HG03521 (cell line): Measurements from ENCODE around the gene SMG6.

Experiments
- ATAC-seq: cut with Tn5 transposase; IDR thresholded peaks from one replicate; pipeline ENCODE4 v1.9.1; 2021; ENCODE audit warnings: mild to moderate bottlenecking, moderate library complexity; ENCODE audit not compliant: unreplicated experiment

The SMG6 gene

GRCh38 chr17:2053380-2054261 lies 250.0 kb downstream of the SMG6 start:
- ATAC-seq, result no peak

GRCh38 chr17:2051933-2052559 lies 251.5 kb downstream of the SMG6 start:
- no peak for ATAC-seq

GRCh38 chr17:2051061-2051932 lies 252.3 kb downstream of the SMG6 start:
- no peak for ATAC-seq

- ATAC-seq, result peak; percentile 12
Observed at GRCh38 chr17:2050300-2051060, 253.1 kb downstream of the SMG6 start.

DNA sequence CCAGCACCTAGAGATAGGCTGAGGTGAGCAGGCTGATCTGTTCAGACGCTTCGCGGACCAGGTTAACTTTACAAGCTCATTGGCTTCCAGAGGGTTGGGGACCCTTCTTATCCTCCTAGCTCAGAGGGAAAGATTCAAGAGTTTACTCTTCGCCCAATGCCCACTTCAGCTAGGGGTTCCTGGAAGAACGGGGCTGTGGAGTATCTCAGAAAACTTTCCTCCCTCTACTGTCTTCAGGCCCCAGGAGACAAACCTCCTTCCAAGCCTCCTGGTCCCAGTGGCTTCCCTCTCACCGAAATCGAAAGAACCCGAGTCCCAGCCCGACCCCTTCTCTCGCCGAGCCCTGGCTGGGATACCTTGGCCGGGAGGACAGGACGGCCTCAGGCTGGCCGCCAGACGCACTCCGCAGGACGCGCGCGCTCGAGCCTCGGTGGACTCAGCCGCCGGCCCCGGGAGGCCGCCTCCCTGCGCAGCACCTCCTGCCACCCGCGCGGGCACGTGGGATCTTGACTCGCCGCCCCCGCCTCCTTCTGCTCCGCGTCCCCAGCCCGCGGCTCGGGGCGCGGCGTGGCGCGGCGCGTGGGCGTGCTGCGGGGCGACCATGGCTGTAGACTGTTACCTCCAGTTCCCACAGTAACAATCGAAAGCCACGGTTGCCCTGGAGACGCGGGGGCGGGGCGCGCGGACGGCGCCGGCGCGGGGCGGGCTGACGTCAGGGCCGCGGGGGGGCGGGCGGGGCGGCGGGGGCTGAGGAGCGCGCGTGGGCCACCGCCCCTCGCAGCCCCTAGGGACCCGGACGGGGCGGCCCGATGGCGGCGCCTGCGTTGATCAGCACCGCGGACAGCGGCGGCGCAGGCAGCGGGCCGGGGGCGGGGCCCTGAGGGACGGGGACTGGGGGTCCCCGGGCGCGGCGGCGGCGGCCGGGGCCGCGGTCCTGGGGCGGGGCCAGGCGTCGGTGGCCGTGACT lies 254.0 kb downstream of the SMG6 start:
- ATAC-seq, result peak; percentile 49

GRCh38 chr17:2048805-2049204 lies 254.8 kb downstream of the SMG6 start:
- no peak for ATAC-seq

GRCh38 chr17:2047590-2047989 lies 256.0 kb downstream of the SMG6 start:
- ATAC-seq, result no peak

DNA sequence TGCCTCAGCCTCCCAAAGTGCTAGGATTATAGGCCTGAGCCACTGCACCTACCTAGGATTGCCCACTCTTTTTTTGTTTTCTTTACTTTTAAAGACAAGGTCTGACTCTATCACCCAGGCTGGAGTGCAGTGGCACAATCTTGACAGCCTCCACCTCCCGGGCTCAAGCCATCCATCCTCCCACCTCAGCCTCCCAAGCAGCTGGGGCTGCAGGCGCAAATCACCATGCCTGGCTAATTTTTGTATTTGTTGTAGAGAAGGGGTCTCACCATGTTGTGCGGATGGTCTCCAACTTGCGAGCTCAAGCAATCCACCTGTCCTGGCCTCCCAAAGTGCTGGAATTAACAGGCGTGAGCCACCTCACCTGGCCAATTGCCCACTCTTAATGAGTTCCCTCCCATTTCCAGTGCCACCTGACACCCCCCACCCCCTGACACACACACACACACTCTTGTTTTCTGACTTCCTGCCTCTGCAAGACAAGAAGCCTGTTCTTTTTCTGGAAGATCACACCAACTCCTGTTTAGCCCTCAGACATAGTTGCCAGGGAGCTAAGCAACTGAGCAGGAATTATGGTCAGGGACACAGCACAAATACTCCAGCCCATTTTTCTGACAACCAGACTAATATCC lies 259.2 kb downstream of the SMG6 start:
- no peak for ATAC-seq

GRCh38 chr17:2043785-2044184 lies 259.8 kb downstream of the SMG6 start:
- no peak for ATAC-seq

DNA sequence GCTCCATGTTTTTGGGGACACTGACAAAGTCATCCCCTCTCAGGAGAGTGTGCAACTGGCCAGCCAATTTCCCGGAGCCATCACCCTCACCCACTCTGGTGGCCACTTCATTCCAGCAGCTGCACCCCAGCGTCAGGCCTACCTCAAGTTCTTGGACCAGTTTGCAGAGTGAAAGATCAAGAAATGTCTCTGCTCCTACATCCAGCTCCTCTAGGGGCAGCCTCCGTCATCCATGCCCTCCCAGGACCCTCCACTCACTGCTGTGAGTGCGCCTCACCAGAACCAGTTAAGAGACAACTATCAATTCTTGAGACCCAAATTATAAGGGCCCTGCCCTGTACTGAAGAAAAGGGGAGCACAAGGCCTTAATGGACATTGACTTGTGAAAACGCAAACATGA lies 260.7 kb downstream of the SMG6 start:
- ATAC-seq, result no peak

DNA sequence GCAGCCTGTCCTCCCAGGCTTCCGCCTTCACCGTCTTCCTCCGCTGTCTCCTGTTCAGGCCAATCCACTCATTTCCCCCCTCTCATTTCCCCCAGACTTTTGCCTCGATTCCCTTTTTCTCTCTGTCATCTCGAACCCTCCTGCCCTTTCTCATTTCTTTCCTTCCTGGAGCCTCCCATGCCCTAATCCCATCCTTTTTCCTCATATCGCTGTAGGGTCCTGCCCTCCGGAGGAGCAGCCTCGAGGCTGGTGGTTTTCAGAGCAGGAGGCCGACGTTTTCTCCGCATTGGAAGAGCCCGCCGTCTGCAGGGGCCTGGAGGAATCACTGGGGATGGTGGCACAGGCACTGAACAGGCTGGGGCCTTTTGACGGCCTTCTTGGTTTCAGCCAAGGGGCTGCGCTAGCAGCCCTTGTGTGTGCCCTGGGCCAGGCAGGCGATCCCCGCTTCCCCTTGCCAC lies 261.2 kb downstream of the SMG6 start:
- ATAC-seq, result no peak

DNA sequence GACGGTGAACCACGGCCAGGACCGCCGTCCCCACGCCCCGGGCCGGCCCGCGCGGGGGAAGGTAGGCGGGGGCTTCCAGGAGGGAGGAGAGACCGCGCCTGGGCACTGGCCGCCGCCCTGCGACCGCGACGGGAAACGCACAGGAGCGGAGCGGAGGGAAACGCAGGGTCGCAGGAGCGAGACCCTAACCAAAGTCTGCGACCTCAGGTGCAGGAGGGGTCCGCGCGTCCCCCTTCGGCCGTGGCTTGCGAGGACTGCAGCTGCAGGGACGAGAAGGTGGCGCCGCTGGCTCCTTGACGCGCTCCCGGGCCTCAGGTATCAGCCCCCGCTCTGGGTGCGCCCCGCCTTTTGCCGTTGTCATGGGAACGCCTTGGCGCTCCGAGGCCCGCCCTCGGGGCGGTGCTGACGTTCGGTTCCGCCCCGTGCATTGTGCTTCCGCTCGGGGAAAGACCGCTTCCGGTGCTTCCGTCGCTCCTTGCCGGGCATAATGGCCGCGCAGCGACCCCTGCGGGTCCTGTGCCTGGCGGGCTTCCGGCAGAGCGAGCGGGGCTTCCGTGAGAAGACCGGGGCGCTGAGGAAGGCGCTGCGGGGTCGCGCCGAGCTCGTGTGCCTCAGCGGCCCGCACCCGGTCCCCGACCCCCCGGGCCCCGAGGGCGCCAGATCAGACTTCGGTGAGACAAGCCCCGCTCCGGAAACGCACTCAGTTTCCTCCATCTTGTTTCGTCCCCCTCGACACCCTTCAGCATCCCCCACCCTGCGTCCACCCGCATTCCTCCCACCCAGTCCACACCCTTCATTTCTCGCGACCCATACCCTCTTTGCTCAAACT lies 261.8 kb downstream of the SMG6 start, which contains the start of gene OVCA2:
Gene OVCA2 (plus strand): TSS at position 462 of the 829 bp plus-strand sequence. CDS start 26 bp downstream, at position 488.
- ATAC-seq, result peak; percentile 93

DNA sequence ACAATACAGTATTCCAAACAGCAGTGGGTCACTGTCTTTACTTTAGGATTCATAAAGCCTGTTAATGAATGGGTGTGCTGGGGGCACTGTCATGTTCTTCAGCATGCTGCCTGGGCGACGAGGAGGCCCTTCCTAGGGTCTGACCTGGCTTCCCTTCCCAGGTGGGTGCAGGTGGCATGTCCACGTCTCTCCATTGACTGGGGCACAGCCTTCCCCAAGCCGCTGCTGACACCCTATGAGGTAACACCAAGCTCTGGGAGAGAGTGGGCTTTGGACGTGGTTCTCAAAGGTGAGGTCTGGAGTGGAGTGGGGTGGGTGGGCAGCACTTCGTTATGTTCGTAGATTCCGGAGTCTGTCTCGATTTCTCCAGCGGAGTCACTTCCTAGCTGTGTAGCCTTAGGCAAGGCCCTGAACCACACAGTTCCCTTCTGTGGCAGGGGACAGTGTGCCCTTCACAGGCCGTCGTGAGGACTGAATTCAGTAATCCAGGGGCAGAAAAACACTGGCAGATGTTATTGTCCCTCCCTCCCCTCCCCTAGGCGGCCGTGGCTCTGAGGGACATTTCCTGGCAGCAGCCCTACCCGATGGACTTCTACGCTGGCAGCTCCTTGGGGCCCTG lies 262.5 kb downstream of the SMG6 start:
- no peak for ATAC-seq

- no peak for ATAC-seq
Observed at GRCh38 chr17:2040219-2040827, 263.3 kb downstream of the SMG6 start.

GRCh38 chr17:2037155-2037554 lies 266.4 kb downstream of the SMG6 start:
- no peak for ATAC-seq

GRCh38 chr17:2035541-2036488 lies 267.8 kb downstream of the SMG6 start:
- no peak for ATAC-seq
